GDM1 (cell line): ENCODE measurements around the gene ZNF764.

Experiments used
- DNase-seq: peaks from one replicate; lab custom pipeline; 2025; lab: John Stamatoyannopoulos, UW

ZNF764 gene

GRCh38 chr16:30570636-30571444 is 12.7 kb upstream of the ZNF764 start:
- DNase-seq: no peak

GRCh38 chr16:30569746-30570635 is 11.8 kb upstream of the ZNF764 start:
- no peak for DNase-seq

GRCh38 chr16:30569281-30569680 is 11.1 kb upstream of the ZNF764 start:
- DNase-seq: no peak

- DNase-seq: no peak
Observed at GRCh38 chr16:30567991-30568638, 9.9 kb upstream of the ZNF764 start.

- no peak for DNase-seq
Observed at GRCh38 chr16:30567160-30567990, 9.2 kb upstream of the ZNF764 start.

- no peak for DNase-seq
Observed at GRCh38 chr16:30566531-30566930, 8.4 kb upstream of the ZNF764 start.

- DNase-seq: no peak
Observed at GRCh38 chr16:30565984-30566383, 7.8 kb upstream of the ZNF764 start.

- DNase-seq: no peak
Observed at GRCh38 chr16:30565526-30565925, 7.4 kb upstream of the ZNF764 start.

GRCh38 chr16:30562021-30562420 is 3.8 kb upstream of the ZNF764 start:
- no peak for DNase-seq

GRCh38 chr16:30561089-30561816 is 3.1 kb upstream of the ZNF764 start:
- peak; percentile 38 for DNase-seq

GRCh38 chr16:30559690-30560089 is 1.5 kb upstream of the ZNF764 start:
- no peak for DNase-seq

GRCh38 chr16:30558789-30559377 is 709 bp upstream of the ZNF764 start:
- DNase-seq: no peak

- no peak for DNase-seq
Observed at GRCh38 chr16:30557707-30557956, 542 bp downstream of the ZNF764 start.

GRCh38 chr16:30556125-30556473 is 2.1 kb downstream of the ZNF764 start:
- no peak for DNase-seq

- no peak for DNase-seq
Observed at GRCh38 chr16:30555315-30556124, 2.7 kb downstream of the ZNF764 start.

GRCh38 chr16:30554557-30555314 is 3.4 kb downstream of the ZNF764 start:
- no peak for DNase-seq

- DNase-seq: no peak
Observed at GRCh38 chr16:30553393-30553899, 4.7 kb downstream of the ZNF764 start.

- DNase-seq: no peak
Observed at GRCh38 chr16:30552956-30553355, 5.2 kb downstream of the ZNF764 start.

GRCh38 chr16:30551781-30552180 is 6.4 kb downstream of the ZNF764 start:
- no peak for DNase-seq
